T-cell (primary cell): ENCODE results near the gene NUPR1. TPM values are rescaled to one million over a fixed set of nuclear protein-coding genes. Genes with fewer than 3 reads are reported as not detected.

Source experiments
- ATAC-seq, 4 experiments: fragments of 200-7000 bp in 3 of 4; fragments of 150-1000 bp in 1 of 4; cut with Tn5 transposase; replicated peaks in 1 of 4; 1 replicate in 3 of 4; 2 replicates in 1 of 4; pipeline ENCODE4 v1.10.0; 2021; ENCODE audit warnings: moderate library complexity in 3 of 4, mild to moderate bottlenecking in 2 of 4, moderate number of reproducible peaks in 1 of 4
- CTCF ChIA-PET, 2 donors: fragments of 300-600 bp; sonication (Branson Sonifier 250); formaldehyde crosslinking; loops; one replicate each; lab custom pipeline; 2022; ENCODE audit warnings: antibody characterized with exemption in 2 of 2; lab: Charles Lee
- POLR2A ChIA-PET, 2 donors: fragments of 300-600 bp; sonication (Branson Sonifier 250); formaldehyde crosslinking; loops; one replicate each; lab custom pipeline; 2022; ENCODE audit warnings: antibody characterized with exemption in 2 of 2; lab: Charles Lee
- DNase-seq, 35 experiments: peaks; one replicate each; pipeline versions ENCODE4 v3.0.0 to v3.0.0-alpha.2; 2013 to 2023
- H3K27ac ChIP-seq: one replicate; pipeline ENCODE4 v1.5.1; 2013; ENCODE audit warnings: low read length
- H3K27me3 ChIP-seq, 2 experiments: replicated peaks in 1 of 2; 1 replicate in 1 of 2; 2 replicates in 1 of 2; pipeline versions ENCODE4 v1.6.1 to v1.7.0; 2013; ENCODE audit warnings: low read length in 1 of 2, mixed read lengths in 1 of 2; ENCODE audit not compliant: control insufficient read depth in 2 of 2, insufficient read depth in 2 of 2; ENCODE audit errors: extremely low read depth in 1 of 2
- H3K36me3 ChIP-seq, 2 donors: 1 replicate in 1 of 2; 2 replicates in 1 of 2; pipeline versions ENCODE4 v1.6.1 to v1.7.0; 2013; ENCODE audit warnings: low read length in 1 of 2; ENCODE audit not compliant: control insufficient read depth in 2 of 2, insufficient read depth in 1 of 2; ENCODE audit errors: extremely low read depth in 1 of 2
- H3K4me1 ChIP-seq, 2 experiments: 1 replicate in 1 of 2; 2 replicates in 1 of 2; pipeline versions ENCODE4 v1.6.1 to v1.7.0; 2013; ENCODE audit warnings: low read length in 2 of 2, mixed read lengths in 1 of 2; ENCODE audit not compliant: insufficient read depth in 2 of 2, control insufficient read depth in 1 of 2; ENCODE audit errors: extremely low read depth in 1 of 2
- H3K4me3 ChIP-seq, 2 donors: 1 replicate in 1 of 2; 2 replicates in 1 of 2; pipeline versions ENCODE4 v1.5.1 to v1.7.0; 2013; ENCODE audit warnings: mild to moderate bottlenecking in 2 of 2, low read length in 1 of 2, moderate library complexity in 1 of 2; ENCODE audit not compliant: control insufficient read depth in 1 of 2; ENCODE audit errors: extremely low read depth in 1 of 2
- H3K9me3 ChIP-seq: 2 replicates; pipeline ENCODE4 v1.7.0; 2013
- H3K27ac Mint-ChIP-seq, 2 donors: one replicate each; pipeline ENCODE4 v1.8.0; 2020 to 2021; ENCODE audit warnings: mild to moderate bottlenecking in 2 of 2, mixed read lengths in 2 of 2
- H3K27me3 Mint-ChIP-seq, 2 donors: one replicate each; pipeline ENCODE4 v1.8.0; 2021 to 2022; ENCODE audit warnings: mixed read lengths in 2 of 2
- H3K36me3 Mint-ChIP-seq: one replicate; pipeline ENCODE4 v1.8.0; 2021; ENCODE audit warnings: mixed read lengths
- H3K4me1 Mint-ChIP-seq, 3 donors: one replicate each; pipeline ENCODE4 v1.8.0; 2020 to 2022; ENCODE audit warnings: mixed read lengths in 3 of 3, mild to moderate bottlenecking in 1 of 3
- H3K4me3 Mint-ChIP-seq, 3 donors: one replicate each; pipeline ENCODE4 v1.8.0; 2020 to 2022; ENCODE audit warnings: mild to moderate bottlenecking in 3 of 3, mixed read lengths in 3 of 3, moderate library complexity in 3 of 3
- H3K9me3 Mint-ChIP-seq, 3 donors: one replicate each; pipeline ENCODE4 v1.8.0; 2020 to 2022; ENCODE audit warnings: mixed read lengths in 3 of 3
- WGBS: methylation state at CpG from one replicate; pipeline ENCODE4 v1.1.5; 2013; ENCODE audit warnings: missing lambda C conversion rate; ENCODE audit not compliant: insufficient coverage; 5-methylcytosine and 5-hydroxymethylcytosine counted together
- total RNA-seq, 35 experiments: library from RNA in 6 of 35; stranded (reverse) in 6 of 35; fragments of 120-200 nt in 1 of 35; gene quantifications; one replicate each; pipeline versions ENCODE4 v1.2.1 to v1.2.4 and lab custom pipeline; 2013 to 2026

NUPR1 gene
- total RNA-seq, 5 donors from 2014 or later (not counting 1 experiment from before 2014, with no cell fraction given): 0.70 to 0.99 (median 0.98) TPM; not detected in 2

GRCh38 chr16:28524681-28525171, 14.0 kb downstream of the NUPR1 start:
- CTCF ChIA-PET: interaction anchor here in 1 of 2 donors (0.6 kb wide), 1 partner anchor 30 kb away, joined by 3 read pairs; no protein-coding TSS in a partner anchor
- peak overlapping the region; percentile 11 to 48 for H3K27ac Mint-ChIP-seq
- whole genome bisulfite sequencing: 76% methylated on average over 5 of the region's 6 CpGs

GRCh38 chr16:28522792-28523191, 16.0 kb downstream of the NUPR1 start:
- Histone ChIP-seq H3K4me1 (no peaks in the 10 kb centered on the region), H3K9me3 (no peaks in the 10 kb centered on the region), H3K36me3 (no peaks in the 10 kb centered on the region), H3K27ac (no peak overlapping the region), H3K27me3 (no peaks in the 10 kb centered on the region), H3K4me3 (no peak overlapping the region)
- Mint-ChIP-seq H3K9me3 (no peaks in the 10 kb centered on the region), H3K4me1 (peaks cover 4 to 8% (median 4%) of the 10 kb centered on the region in 3 donors), H3K4me3 (no peak overlapping the region), H3K36me3 (no peaks in the 10 kb centered on the region), H3K27me3 (no peaks in the 10 kb centered on the region), H3K27ac (no peak overlapping the region)
- CTCF ChIA-PET: no interaction called here
- ATAC-seq (no peak), DNase-seq (no peak)
- 66% methylated on average over 9 of the region's 11 CpGs for WGBS
- POLR2A ChIA-PET: no interaction called here

More at GRCh38 chr16:28524681-28525171, 14.0 kb downstream of the NUPR1 start:
- H3K4me3 Mint-ChIP-seq: no peak overlapping the region
- H3K27me3 ChIP-seq: no peaks in the 10 kb centered on the region
- ATAC-seq (peak in 3 of 4 experiments; percentile 30 to 53 (median 40)), DNase-seq (peak in 2 of 35 experiments; percentile 5 to 20)
- H3K27ac ChIP-seq: no peak overlapping the region
- H3K4me1 ChIP-seq: no peaks in the 10 kb centered on the region
- H3K36me3 Mint-ChIP-seq: no peaks in the 10 kb centered on the region
- no peak overlapping the region for H3K4me3 ChIP-seq
- H3K27me3 Mint-ChIP-seq: no peaks in the 10 kb centered on the region
- H3K4me1 Mint-ChIP-seq: peaks cover 4 to 8% (median 4%) of the 10 kb centered on the region in 3 donors
- POLR2A ChIA-PET: no interaction called here
- no peaks in the 10 kb centered on the region for H3K9me3 Mint-ChIP-seq
- H3K36me3 ChIP-seq: no peaks in the 10 kb centered on the region
- H3K9me3 ChIP-seq: no peaks in the 10 kb centered on the region

GRCh38 chr16:28521436-28521835, 17.3 kb downstream of the NUPR1 start:
- Mint-ChIP-seq H3K27me3 (no peaks in the 10 kb centered on the region), H3K9me3 (no peaks in the 10 kb centered on the region), H3K4me3 (no peak overlapping the region), H3K27ac (no peak overlapping the region), H3K4me1 (peaks cover 4 to 8% (median 4%) of the 10 kb centered on the region in 3 donors), H3K36me3 (no peaks in the 10 kb centered on the region)
- ATAC-seq (no peak), DNase-seq (no peak)
- WGBS: 98% methylated on average over 5 of the region's 6 CpGs
- POLR2A ChIA-PET: no interaction called here
- Histone ChIP-seq H3K27ac (no peak overlapping the region), H3K4me1 (no peaks in the 10 kb centered on the region), H3K27me3 (no peaks in the 10 kb centered on the region), H3K4me3 (no peak overlapping the region), H3K9me3 (no peaks in the 10 kb centered on the region), H3K36me3 (no peaks in the 10 kb centered on the region)
- CTCF ChIA-PET: interaction anchor here in 1 of 2 donors (0.5 kb wide), 1 partner anchor 29 kb away, joined by 3 read pairs; no protein-coding TSS in a partner anchor

GRCh38 chr16:28520672-28521071, 18.1 kb downstream of the NUPR1 start:
- Histone ChIP-seq H3K36me3 (no peaks in the 10 kb centered on the region), H3K27ac (no peak overlapping the region), H3K4me1 (no peaks in the 10 kb centered on the region), H3K4me3 (no peak overlapping the region), H3K27me3 (no peaks in the 10 kb centered on the region), H3K9me3 (no peaks in the 10 kb centered on the region)
- Mint-ChIP-seq H3K27me3 (no peaks in the 10 kb centered on the region), H3K4me1 (peaks cover 4 to 8% (median 4%) of the 10 kb centered on the region in 3 donors), H3K4me3 (no peak overlapping the region), H3K27ac (no peak overlapping the region), H3K9me3 (no peaks in the 10 kb centered on the region), H3K36me3 (no peaks in the 10 kb centered on the region)
- 70% methylated on average over 3 of the region's 7 CpGs for WGBS
- no peak for DNase-seq
- no peak for ATAC-seq
- ChIA-PET POLR2A (no interaction called here), CTCF (interaction anchor here in 1 of 2 donors (0.5 kb wide), 1 partner anchor 28 kb away, joined by 3 read pairs; no protein-coding TSS in a partner anchor)

- 91% methylated on average over 6 of the region's 7 CpGs for WGBS
- Histone ChIP-seq H3K36me3 (no peaks in the 10 kb centered on the region), H3K4me3 (no peak overlapping the region), H3K4me1 (peaks cover 0 to 2% of the 10 kb centered on the region in 2 experiments), H3K9me3 (no peaks in the 10 kb centered on the region), H3K27ac (no peak overlapping the region), H3K27me3 (no peaks in the 10 kb centered on the region)
- DNase-seq (no peak), ATAC-seq (no peak)
- Mint-ChIP-seq H3K27me3 (no peaks in the 10 kb centered on the region), H3K36me3 (no peaks in the 10 kb centered on the region), H3K27ac (no peak overlapping the region), H3K9me3 (no peaks in the 10 kb centered on the region), H3K4me3 (no peak overlapping the region), H3K4me1 (peaks cover 0 to 9% (median 4%) of the 10 kb centered on the region in 3 donors)
- CTCF ChIA-PET: no interaction called here
- POLR2A ChIA-PET: no interaction called here
Measured at GRCh38 chr16:28514246-28514645, 24.5 kb downstream of the NUPR1 start.

- POLR2A ChIA-PET: no interaction called here
- Histone ChIP-seq H3K4me1 (peaks cover 0 to 3% of the 10 kb centered on the region in 2 experiments), H3K36me3 (no peaks in the 10 kb centered on the region), H3K9me3 (no peaks in the 10 kb centered on the region), H3K4me3 (no peak overlapping the region), H3K27ac (no peak overlapping the region), H3K27me3 (no peaks in the 10 kb centered on the region)
- H3K4me1 Mint-ChIP-seq: peaks cover 0 to 9% (median 4%) of the 10 kb centered on the region in 3 donors
- CTCF ChIA-PET: no interaction called here
- no peak overlapping the region for H3K4me3 Mint-ChIP-seq
- WGBS: 91% methylated on average over 11 of the region's 12 CpGs
- H3K27ac Mint-ChIP-seq: no peak overlapping the region
- DNase-seq: no peak
- H3K36me3 Mint-ChIP-seq: no peaks in the 10 kb centered on the region
- no peaks in the 10 kb centered on the region for H3K9me3 Mint-ChIP-seq
- no peaks in the 10 kb centered on the region for H3K27me3 Mint-ChIP-seq
- ATAC-seq: no peak
Measured at GRCh38 chr16:28513484-28514181, 25.1 kb downstream of the NUPR1 start.
